Measurements from ENCODE around the gene TMEM81. TPM values are rescaled to one million over a fixed set of nuclear protein-coding genes. Genes with fewer than 3 reads are reported as not detected.

TMEM81 gene
- polyA plus RNA-seq = 1.7 and 3.8 TPM in 2 replicates

GRCh38 chr1:205084360-205084759 is at the start of gene TMEM81:
TSS of gene TMEM81 (minus strand) at chr1:205084460. CDS start at chr1:205084320, 140 bp downstream.

DNA sequence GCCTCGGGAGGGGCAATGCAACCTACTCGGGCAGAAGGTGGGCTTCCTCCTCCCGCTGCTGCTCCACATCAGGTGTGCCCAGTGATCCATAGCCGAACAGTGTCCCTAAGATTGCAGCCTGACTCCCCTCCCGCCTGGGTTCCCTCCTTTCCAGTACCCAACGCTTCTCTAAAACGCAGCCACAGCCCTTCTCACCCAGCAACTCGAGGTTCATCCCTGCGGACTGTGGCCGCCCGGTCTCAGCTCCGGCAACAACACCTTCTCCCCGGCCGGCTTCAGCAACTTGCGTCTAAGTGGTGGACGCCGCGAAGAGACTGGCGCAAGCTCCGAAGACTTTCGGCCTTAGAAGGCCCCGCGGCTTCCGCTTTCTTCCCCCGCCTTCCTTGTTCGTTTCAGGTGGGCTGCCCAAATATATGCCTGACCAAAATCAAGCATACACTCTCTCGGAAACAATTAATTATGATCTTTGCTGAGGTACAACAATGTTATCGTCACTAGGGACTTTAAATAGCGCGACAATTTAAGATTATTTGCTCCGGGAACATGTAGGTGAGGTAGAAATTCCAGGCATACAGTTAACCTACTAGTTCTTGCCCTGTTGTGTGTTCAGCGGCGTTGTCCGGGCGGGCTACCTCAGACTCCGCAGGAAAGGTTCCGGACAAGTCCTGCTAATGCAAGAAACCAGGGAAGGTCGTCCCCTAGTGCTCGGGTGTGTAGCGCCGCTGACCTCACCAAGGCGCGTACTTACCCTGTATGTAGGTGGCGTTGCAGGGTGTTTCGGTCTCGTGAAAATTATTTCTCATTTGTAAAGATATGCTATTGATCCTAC is 37.6 kb upstream of the TMEM81 start, which contains the start of gene RBBP5:
Gene RBBP5, minus strand, starts transcription at position 319 of the 829 bp plus-strand sequence. Its CDS starts 105 bp downstream, at position 214.

DNA sequence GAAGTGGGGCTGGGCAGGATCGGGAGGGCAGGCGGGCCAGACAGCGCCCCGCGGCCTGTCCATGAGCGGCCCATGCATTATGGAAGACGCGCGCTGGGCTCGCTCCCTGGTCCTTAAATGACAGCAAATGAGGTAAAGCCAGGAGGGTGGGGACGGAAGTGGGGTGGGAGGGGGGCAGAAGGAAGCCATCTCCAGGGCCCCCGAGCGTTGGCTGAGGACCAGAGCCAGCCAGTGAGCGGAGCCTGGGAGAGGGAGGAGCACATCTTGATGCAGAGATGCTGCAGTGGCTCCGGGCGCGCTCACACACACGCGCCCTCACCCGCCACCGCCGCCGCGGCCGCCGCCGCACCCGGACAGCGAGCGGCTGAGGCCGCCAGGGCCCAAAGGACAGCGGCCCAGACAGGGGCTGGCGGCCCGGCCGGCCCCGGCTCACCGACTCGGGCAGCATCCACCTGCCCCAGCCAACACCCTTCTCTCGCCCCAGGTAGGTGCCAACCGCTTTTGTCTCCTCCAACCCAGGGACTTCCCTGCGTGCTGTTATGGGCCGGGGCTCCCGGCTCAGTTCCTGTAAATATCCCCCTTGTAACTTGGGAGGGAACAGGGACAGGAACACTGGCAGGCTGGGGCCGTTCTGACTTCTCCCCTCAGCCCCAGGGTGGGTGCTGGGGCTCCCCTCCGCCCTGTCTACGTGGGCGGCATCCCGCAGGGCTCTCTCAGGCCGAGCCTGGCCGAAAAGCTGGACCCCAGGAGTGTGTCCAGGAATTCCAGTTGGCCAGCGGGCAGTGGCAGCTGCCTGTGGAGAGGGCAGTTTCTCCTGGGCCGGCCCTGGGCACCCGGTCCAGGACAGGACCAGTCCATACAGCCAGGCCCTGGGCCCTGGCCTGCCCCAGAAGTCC is 41.1 kb downstream of the TMEM81 start, which contains the start of gene CNTN2:
Gene CNTN2, plus strand, starts transcription at position 302 of the 896 bp plus-strand sequence. CDS start 9,974 bp downstream, outside the sequence.

Other genes starting within 250 kb of the TMEM81 start
- gene NFASC, start 213.6 kb downstream of the TMEM81 start, polyA plus RNA-seq = 17.5 and 19.3 TPM in 2 replicates
- 20.9 and 22.8 TPM in 2 replicates for gene CNTN2, start 41.2 kb downstream of the TMEM81 start, polyA plus RNA-seq
- gene RBBP5, start 37.5 kb upstream of the TMEM81 start, polyA plus RNA-seq = 8.0 and 15.6 TPM in 2 replicates
- gene DSTYK, start 127.2 kb upstream of the TMEM81 start, polyA plus RNA-seq = 10.1 and 13.0 TPM in 2 replicates
- 0.14 and 0.93 TPM in 2 replicates for gene TMCC2, start 143.5 kb upstream of the TMEM81 start, polyA plus RNA-seq
- gene NUAK2, start 237.3 kb upstream of the TMEM81 start, polyA plus RNA-seq = not detected in 2 replicates